GM12872 (cell line): ENCODE data around the gene XIAP.

ENCODE experiments used
- CTCF ChIP-seq: IDR thresholded peaks from 3 replicates; pipeline ENCODE4 v1.5.1; 2011; ENCODE audit warnings: low read depth, mild to moderate bottlenecking, low read length, moderate library complexity; ENCODE audit not compliant: insufficient read depth

The XIAP gene

GRCh38 chrX:123834116-123834515 is 25.7 kb upstream of the XIAP start:
- TF ChIP-seq CTCF: no peak

GRCh38 chrX:123835661-123836371 is 24.0 kb upstream of the XIAP start:
- no peak for TF ChIP-seq CTCF

- TF ChIP-seq CTCF: no peak
Observed at GRCh38 chrX:123846577-123847038, 13.2 kb upstream of the XIAP start.

GRCh38 chrX:123847056-123847455 is 12.8 kb upstream of the XIAP start:
- no peak for TF ChIP-seq CTCF

- no peak for TF ChIP-seq CTCF
Observed at GRCh38 chrX:123849096-123849495, 10.8 kb upstream of the XIAP start.

GRCh38 chrX:123851079-123851478 is 8.8 kb upstream of the XIAP start:
- no peak for TF ChIP-seq CTCF

GRCh38 chrX:123854329-123854728 is 5.5 kb upstream of the XIAP start:
- TF ChIP-seq CTCF: no peak
